H9 (cell line): ENCODE results near the gene ABCG1. TPM values are rescaled to one million over a fixed set of nuclear protein-coding genes. Genes with fewer than 3 reads are reported as not detected.

Experiments
- DNase-seq: peaks from one replicate; pipeline ENCODE4 v3.0.0-alpha.2; 2017
- H2AFZ ChIP-seq: one replicate; pipeline ENCODE4 v1.6.1; 2013; ENCODE audit warnings: mild to moderate bottlenecking, low read length, control low read depth, moderate library complexity
- H2AK5ac ChIP-seq: 2 replicates; pipeline ENCODE4 v1.6.1; 2013; ENCODE audit warnings: low read length, control low read depth, mixed read lengths; ENCODE audit not compliant: insufficient read length
- H2BK120ac ChIP-seq: one replicate; pipeline ENCODE4 v1.6.1; 2013; ENCODE audit warnings: low read depth, mild to moderate bottlenecking, low read length, control low read depth, inconsistent platforms; ENCODE audit not compliant: poor library complexity, severe bottlenecking
- H2BK12ac ChIP-seq: 2 replicates; pipeline ENCODE4 v1.6.1; 2013; ENCODE audit warnings: low read length, control low read depth, mixed read lengths, low read depth; ENCODE audit not compliant: insufficient read length
- H2BK15ac ChIP-seq: 2 replicates; pipeline ENCODE4 v1.6.1; 2013; ENCODE audit warnings: low read depth, low read length, control low read depth
- H2BK20ac ChIP-seq: one replicate; pipeline ENCODE4 v1.6.1; 2013; ENCODE audit warnings: low read depth, mild to moderate bottlenecking, low read length, control low read depth, inconsistent platforms; ENCODE audit not compliant: poor library complexity, severe bottlenecking
- H2BK5ac ChIP-seq: 2 replicates; pipeline ENCODE4 v1.6.1; 2013; ENCODE audit warnings: low read length, control low read depth, mixed read lengths; ENCODE audit not compliant: insufficient read length
- H3K14ac ChIP-seq: 2 replicates; pipeline ENCODE4 v1.6.1; 2013; ENCODE audit warnings: low read length, control low read depth; ENCODE audit not compliant: insufficient read depth
- H3K18ac ChIP-seq: 2 replicates; pipeline ENCODE4 v1.6.1; 2013; ENCODE audit warnings: low read depth, mild to moderate bottlenecking, mixed read lengths, low read length, control low read depth; ENCODE audit not compliant: insufficient read length
- H3K23ac ChIP-seq: 2 replicates; pipeline ENCODE4 v1.6.1; 2013; ENCODE audit warnings: low read length, control low read depth, mixed read lengths, low read depth; ENCODE audit not compliant: insufficient read length
- H3K23me2 ChIP-seq: 2 replicates; pipeline ENCODE4 v1.6.1; 2013; ENCODE audit warnings: low read depth, mild to moderate bottlenecking, mixed read lengths, low read length, control low read depth; ENCODE audit not compliant: insufficient read length, poor library complexity, severe bottlenecking
- H3K27ac ChIP-seq: 2 replicates; pipeline ENCODE4 v1.5.1; 2013; ENCODE audit warnings: low read length, control low read depth, mixed read lengths, low read depth; ENCODE audit not compliant: insufficient read length
- H3K27me3 ChIP-seq: 2 replicates; pipeline ENCODE4 v1.6.1; 2013; ENCODE audit warnings: low read length, control low read depth, inconsistent platforms; ENCODE audit not compliant: insufficient read depth
- H3K4ac ChIP-seq: 2 replicates; pipeline ENCODE4 v1.6.1; 2013; ENCODE audit warnings: low read depth, mild to moderate bottlenecking, control low read depth, inconsistent platforms, low read length, moderate library complexity
- H3K4me1 ChIP-seq: 2 replicates; pipeline ENCODE4 v1.6.1; 2013; ENCODE audit warnings: low read length, control low read depth, inconsistent platforms; ENCODE audit not compliant: insufficient read depth
- H3K4me2 ChIP-seq: 2 replicates; pipeline ENCODE4 v1.6.1; 2013; ENCODE audit warnings: low read length, control low read depth, mixed read lengths; ENCODE audit not compliant: insufficient read length, insufficient read depth
- H3K56ac ChIP-seq: 2 replicates; pipeline ENCODE4 v1.6.1; 2013; ENCODE audit warnings: low read depth, mild to moderate bottlenecking, mixed read lengths, low read length, control low read depth; ENCODE audit not compliant: insufficient read length
- H3K79me1 ChIP-seq: 2 replicates; pipeline ENCODE4 v1.6.1; 2013; ENCODE audit warnings: low read depth, mild to moderate bottlenecking, moderate library complexity, low read length, control low read depth, inconsistent platforms; ENCODE audit not compliant: insufficient read depth, poor library complexity, severe bottlenecking
- H3K79me2 ChIP-seq: 2 replicates; pipeline ENCODE4 v1.6.1; 2013; ENCODE audit warnings: low read length, control low read depth, inconsistent platforms; ENCODE audit not compliant: insufficient read depth
- H3K9ac ChIP-seq: 2 replicates; pipeline ENCODE4 v1.6.1; 2013; ENCODE audit warnings: low read length, control low read depth, mixed read lengths; ENCODE audit not compliant: insufficient read length; ENCODE audit errors: extremely low read depth
- H3K9me3 ChIP-seq: one replicate; pipeline ENCODE4 v1.6.1; 2013; ENCODE audit warnings: low read depth, low read length, inconsistent platforms; ENCODE audit not compliant: control insufficient read depth
- H3T11ph ChIP-seq: one replicate; pipeline ENCODE4 v1.6.1; 2013; ENCODE audit warnings: mild to moderate bottlenecking, low read length, control low read depth, inconsistent platforms
- H4K20me1 ChIP-seq: one replicate; pipeline ENCODE4 v1.6.1; 2013; ENCODE audit not compliant: control insufficient read depth, insufficient read length, insufficient read depth
- H4K5ac ChIP-seq: 2 replicates; pipeline ENCODE4 v1.6.1; 2013; ENCODE audit warnings: low read depth, mild to moderate bottlenecking, mixed read lengths, low read length, control low read depth; ENCODE audit not compliant: insufficient read length
- H4K8ac ChIP-seq: replicated peaks from 2 replicates; pipeline ENCODE4 v1.6.1; 2013; ENCODE audit warnings: low read length, control low read depth, mixed read lengths, low read depth; ENCODE audit not compliant: insufficient read length
- H4K91ac ChIP-seq: 2 replicates; pipeline ENCODE4 v1.6.1; 2013; ENCODE audit warnings: low read depth, mild to moderate bottlenecking, moderate library complexity, mixed read lengths, low read length, control low read depth; ENCODE audit not compliant: insufficient read length
- H3K27ac Mint-ChIP-seq, 3 experiments: 2 replicates in 2 of 3; 3 replicates in 1 of 3; pipeline ENCODE4 v1.8.0; 2020 to 2021; ENCODE audit warnings: mixed read lengths in 3 of 3, mild to moderate bottlenecking in 1 of 3, moderate library complexity in 1 of 3
- H3K27me3 Mint-ChIP-seq: 2 replicates; pipeline ENCODE4 v1.8.0; 2021; ENCODE audit warnings: low read depth, mild to moderate bottlenecking, moderate library complexity, mixed read lengths
- H3K36me3 Mint-ChIP-seq, 3 experiments: 2 replicates in 2 of 3; 3 replicates in 1 of 3; pipeline ENCODE4 v1.8.0; 2020 to 2021; ENCODE audit warnings: low read depth in 3 of 3, mixed read lengths in 3 of 3; ENCODE audit not compliant: insufficient read depth in 1 of 3
- H3K4me1 Mint-ChIP-seq, 2 experiments: 2 replicates each; pipeline ENCODE4 v1.8.0; 2020; ENCODE audit warnings: mixed read lengths in 2 of 2
- H3K4me3 Mint-ChIP-seq, 2 experiments: 2 replicates in 1 of 2; 3 replicates in 1 of 2; pipeline ENCODE4 v1.8.0; 2020 to 2021; ENCODE audit warnings: mild to moderate bottlenecking in 2 of 2, mixed read lengths in 2 of 2, moderate library complexity in 1 of 2
- H3K9me3 Mint-ChIP-seq, 2 experiments: 2 replicates in 1 of 2; 3 replicates in 1 of 2; pipeline ENCODE4 v1.8.0; 2020; ENCODE audit warnings: mild to moderate bottlenecking in 2 of 2, mixed read lengths in 2 of 2, moderate library complexity in 1 of 2
- WGBS: extraction: QIAGEN DNeasy Blood & Tissue Kit; methylation state at CpG from one replicate; pipeline ENCODE4 v1.1.7; 2013; ENCODE audit warnings: missing lambda C conversion rate, low lambda C conversion rate, mixed read lengths; ENCODE audit not compliant: insufficient read length; ENCODE audit errors: extremely low coverage; 5-methylcytosine and 5-hydroxymethylcytosine counted together
- total RNA-seq: library from RNA; stranded (reverse); gene quantifications from 2 replicates; pipeline ENCODE4 v1.2.1, GENCODE V29; 2021
- TF ChIP-seq, protein P1 (sequence below): fragments of 200-600 bp; sonication (generic); conservative IDR thresholded peaks from 3 replicates; pipeline ENCODE4 v1.8.0; 2021; ENCODE audit warnings: antibody characterized with exemption, mild to moderate bottlenecking

The ABCG1 gene
- total RNA-seq, 1 experiment from 2014 or later, result 0.83 TPM

DNA sequence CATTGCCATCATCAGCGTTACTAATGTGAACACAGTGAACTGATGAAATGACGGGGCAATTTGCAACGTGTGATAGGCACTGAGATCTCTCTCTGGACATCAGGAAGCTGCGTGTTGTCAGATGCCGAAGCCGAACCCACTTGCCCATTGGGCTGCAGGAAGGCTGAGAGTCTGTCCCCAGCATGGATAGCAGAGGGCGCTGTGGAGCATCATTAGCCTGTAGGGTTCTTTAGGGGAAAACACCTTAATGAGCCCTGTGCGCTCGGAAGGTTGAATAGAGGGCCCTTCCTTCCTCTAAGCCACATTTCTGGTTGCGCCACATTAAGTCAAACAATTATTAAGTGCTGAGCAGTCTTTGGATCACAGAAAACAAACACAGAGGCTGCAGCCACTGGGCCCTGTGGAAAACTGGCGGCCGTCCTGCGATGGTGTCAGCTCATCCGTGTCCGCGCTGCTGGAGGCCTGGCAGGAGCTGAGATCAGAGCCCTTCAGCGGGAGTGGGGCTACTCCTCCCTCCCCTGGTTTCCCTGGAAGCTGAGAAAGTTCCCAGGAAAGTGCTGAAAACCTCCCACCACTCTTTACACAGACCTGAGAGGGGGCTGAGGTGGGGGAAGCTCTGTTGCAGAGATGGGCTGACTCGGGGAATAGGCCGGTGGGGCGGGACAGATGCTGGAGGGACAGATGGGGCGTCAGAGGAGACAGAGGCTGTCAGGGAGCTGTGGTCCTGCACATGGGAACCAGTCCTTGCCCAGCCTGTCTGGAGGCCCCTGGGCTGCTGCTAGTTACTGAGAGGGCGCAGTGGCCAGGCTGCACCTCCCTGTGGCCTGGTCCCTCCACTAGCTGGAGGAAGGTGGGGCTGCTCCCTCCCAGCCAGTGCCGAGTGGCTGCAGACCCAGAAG lies 119.1 kb downstream of the ABCG1 start:
- WGBS, result no CpG with 5 or more reads among the region's 23 CpGs
- peak overlapping the region; percentile 53 to 76 (median 62); a peak in 3 of 7 replicates for H3K27ac Mint-ChIP-seq
- Histone ChIP-seq H3T11ph (no peak overlapping the region), H3K4me2 (peak overlapping the region; percentile 6), H4K5ac (no peak overlapping the region), H4K91ac (no peak overlapping the region), H3K27ac (no peak overlapping the region), H2BK12ac (no peak overlapping the region), H3K27me3 (no peaks in the 10 kb centered on the region), H3K79me1 (no peaks in the 10 kb centered on the region), H2BK20ac (no peak overlapping the region), H3K56ac (no peak overlapping the region), H3K23ac (no peak overlapping the region), H3K9ac (no peak overlapping the region), H3K4ac (no peak overlapping the region), H2BK15ac (no peak overlapping the region), H3K79me2 (no peaks in the 10 kb centered on the region), H3K9me3 (no peaks in the 10 kb centered on the region), H3K14ac (no peak overlapping the region; the same call in 1 of the 2 replicates), H2BK5ac (no peak overlapping the region), H4K20me1 (no peaks in the 10 kb centered on the region), H3K23me2 (no peaks in the 10 kb centered on the region), H2AK5ac (no peak overlapping the region), H2BK120ac (no peak overlapping the region), H3K4me1 (peaks cover 1% of the 10 kb centered on the region; the same call in 1 of the 2 replicates), H2AFZ (no peak overlapping the region), H3K18ac (peak overlapping the region; percentile 13), H4K8ac (no peak overlapping the region)
- DNase-seq, result peak; percentile 86
- H3K36me3 Mint-ChIP-seq, result no peaks in the 10 kb centered on the region; a peak in 1 of 7 replicates
- H3K9me3 Mint-ChIP-seq, result peaks cover 2 to 4% of the 10 kb centered on the region in 2 experiments; a peak in 2 of 5 replicates
- TF ChIP-seq, protein P1, sequence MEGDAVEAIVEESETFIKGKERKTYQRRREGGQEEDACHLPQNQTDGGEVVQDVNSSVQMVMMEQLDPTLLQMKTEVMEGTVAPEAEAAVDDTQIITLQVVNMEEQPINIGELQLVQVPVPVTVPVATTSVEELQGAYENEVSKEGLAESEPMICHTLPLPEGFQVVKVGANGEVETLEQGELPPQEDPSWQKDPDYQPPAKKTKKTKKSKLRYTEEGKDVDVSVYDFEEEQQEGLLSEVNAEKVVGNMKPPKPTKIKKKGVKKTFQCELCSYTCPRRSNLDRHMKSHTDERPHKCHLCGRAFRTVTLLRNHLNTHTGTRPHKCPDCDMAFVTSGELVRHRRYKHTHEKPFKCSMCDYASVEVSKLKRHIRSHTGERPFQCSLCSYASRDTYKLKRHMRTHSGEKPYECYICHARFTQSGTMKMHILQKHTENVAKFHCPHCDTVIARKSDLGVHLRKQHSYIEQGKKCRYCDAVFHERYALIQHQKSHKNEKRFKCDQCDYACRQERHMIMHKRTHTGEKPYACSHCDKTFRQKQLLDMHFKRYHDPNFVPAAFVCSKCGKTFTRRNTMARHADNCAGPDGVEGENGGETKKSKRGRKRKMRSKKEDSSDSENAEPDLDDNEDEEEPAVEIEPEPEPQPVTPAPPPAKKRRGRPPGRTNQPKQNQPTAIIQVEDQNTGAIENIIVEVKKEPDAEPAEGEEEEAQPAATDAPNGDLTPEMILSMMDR, result peak; percentile 87
- H3K4me3 Mint-ChIP-seq, result peak overlapping the region in 1 of 2 experiments; percentile 27; a peak in 2 of 5 replicates
- H3K4me1 Mint-ChIP-seq, result peaks cover 28 to 32% of the 10 kb centered on the region in 2 experiments
- H3K27me3 Mint-ChIP-seq, result no peaks in the 10 kb centered on the region
